Lung (tissue), 12 donors: ENCODE data around the gene ANTKMT. TPM values are rescaled to one million over a fixed set of nuclear protein-coding genes. Genes with fewer than 3 reads are reported as not detected.
"Not testable (repeated sequence)": the region's sequence is repeated elsewhere in the genome, so short reads cannot be mapped to it uniquely, and the experiment has no call there.

Source experiments
- ATAC-seq: fragments of 200-7000 bp; cut with Tn5 transposase; one replicate; pipeline ENCODE4 v1.9.1; 2020; ENCODE audit warnings: moderate number of reproducible peaks; ENCODE audit not compliant: insufficient read depth, low FRiP score
- DNase-seq, 3 donors: peaks; one replicate each; pipeline ENCODE4 v3.0.0-alpha.2; 2013 to 2017
- H3K27ac ChIP-seq, 2 donors: one replicate each; pipeline ENCODE4 v1.5.1; 2013; ENCODE audit warnings: mild to moderate bottlenecking in 2 of 2, moderate library complexity in 2 of 2, control low read depth in 1 of 2, inconsistent platforms in 1 of 2, low read depth in 1 of 2, low read length in 1 of 2
- H3K27me3 ChIP-seq, 3 donors: one replicate each; pipeline ENCODE4 v1.5.1; 2013; ENCODE audit warnings: low read length in 2 of 3; ENCODE audit not compliant: control insufficient read depth in 3 of 3, insufficient read depth in 3 of 3
- H3K36me3 ChIP-seq, 4 donors: one replicate each; pipeline ENCODE4 v1.5.1; 2013; ENCODE audit warnings: low read length in 4 of 4, mild to moderate bottlenecking in 1 of 4, moderate library complexity in 1 of 4; ENCODE audit not compliant: control insufficient read depth in 4 of 4, insufficient read depth in 4 of 4
- H3K4me1 ChIP-seq, 5 donors: one replicate each; pipeline ENCODE4 v1.5.1; 2013; ENCODE audit warnings: low read length in 5 of 5, mild to moderate bottlenecking in 2 of 5, moderate library complexity in 1 of 5; ENCODE audit not compliant: control insufficient read depth in 5 of 5, insufficient read depth in 5 of 5
- H3K4me3 ChIP-seq: one replicate; pipeline ENCODE4 v1.5.1; 2013; ENCODE audit warnings: mild to moderate bottlenecking, control low read depth, moderate library complexity
- H3K9ac ChIP-seq, 2 donors: one replicate each; pipeline ENCODE4 v1.5.1; 2013; ENCODE audit warnings: low read length in 2 of 2, control low read depth in 1 of 2; ENCODE audit not compliant: insufficient read depth in 1 of 2
- H3K9me3 ChIP-seq, 4 donors: one replicate each; pipeline ENCODE4 v1.5.1; 2013; ENCODE audit warnings: low read length in 3 of 4, mild to moderate bottlenecking in 1 of 4, moderate library complexity in 1 of 4; ENCODE audit not compliant: control insufficient read depth in 4 of 4, insufficient read depth in 3 of 4
- CTCF ChIP-seq: IDR thresholded peaks from 2 replicates; pipeline ENCODE4 v1.5.1; 2012; ENCODE audit warnings: mild to moderate bottlenecking; ENCODE audit errors: control extremely low read depth, extremely low read depth
- WGBS, 2 donors: extraction: QIAGEN DNeasy Blood & Tissue Kit; methylation state at CpG; one replicate each; pipeline ENCODE4 v1.1.7; 2013; 5-methylcytosine and 5-hydroxymethylcytosine counted together
- polyA plus RNA-seq, 2 donors: library from polyadenylated mRNA; stranded (reverse); fragments of 200-250 nt; gene quantifications; one replicate each; pipeline ENCODE4 v1.2.1, GENCODE V29; 2013
- total RNA-seq, 2 donors: library from RNA; depleted of rRNA in 1 of 2; stranded (reverse); fragments of >200 nt in 1 of 2; gene quantifications; one replicate each; pipeline ENCODE4 v1.2.1, GENCODE V29; 2014 to 2021
- donor health status: control.
- donor health status: control.
- donor health status: Bipolar disorder and iron deficiency.
- donor health status: healthy.
- donor health status: DM: yes; HTN: yes; CAD: no.

Gene ANTKMT
- total and polyA plus RNA-seq, 4 donors = 9.2 to 65.7 (median 45.9) TPM

DNA sequence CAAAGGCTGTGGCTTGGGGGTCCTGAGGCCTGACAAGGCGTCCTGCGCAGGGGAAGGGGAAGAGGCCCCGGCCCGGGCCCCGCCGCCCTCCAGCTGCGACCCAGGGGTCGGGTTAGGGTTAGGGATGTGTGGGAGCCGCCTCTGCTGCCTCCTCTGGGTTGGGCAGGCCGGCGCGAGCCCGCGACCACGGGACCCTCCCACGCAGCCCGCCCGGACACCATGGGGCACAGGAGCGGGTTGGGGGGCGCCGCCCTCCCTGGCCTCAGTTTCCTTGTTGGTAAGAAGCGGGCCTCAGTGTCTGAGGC is 19.5 kb downstream of the ANTKMT start:
- ATAC-seq (no peak), DNase-seq (no peak)
- H3K27me3 ChIP-seq = no peaks in the 10 kb centered on the region
- no peaks in the 10 kb centered on the region for H3K9me3 ChIP-seq
- peak overlapping the region; percentile 32 to 68 for H3K27ac ChIP-seq
- H3K4me3 ChIP-seq = peak overlapping the region; percentile 92
- 0 to 1% methylated on average over 20 to 22 of the region's 22 CpGs for WGBS, 2 donors
- peaks cover 0 to 13% (median 5%) of the 10 kb centered on the region in 5 donors for H3K4me1 ChIP-seq
- peaks cover 0 to 21% (median 5%) of the 10 kb centered on the region in 4 donors for H3K36me3 ChIP-seq
- H3K9ac ChIP-seq = peak overlapping the region in 1 of 2 donors; percentile 63
- TF ChIP-seq CTCF = no peak

- Histone ChIP-seq H3K4me3 (peak within 1 kb of the TSS; percentile 92), H3K27me3 (no peaks in the 10 kb centered on the region), H3K4me1 (peaks cover 0 to 13% (median 5%) of the 10 kb centered on the region in 5 donors), H3K9me3 (no peaks in the 10 kb centered on the region), H3K9ac (peak within 1 kb of the TSS in 1 of 2 donors; percentile 63), H3K27ac (peak within 1 kb of the TSS; percentile 32 to 68), H3K36me3 (peaks cover 0 to 16% (median 5%) of the 10 kb centered on the region in 4 donors)
- WGBS, 2 donors = 1% methylated on average over 79 of the region's 79 CpGs
- TF ChIP-seq CTCF = peak; percentile 79
- ATAC-seq (peak; percentile 91), DNase-seq (peak; percentile 86 to 93 (median 91))
These were observed 20.0 kb downstream of the ANTKMT start, which contains the start of gene CIAO3 for GRCh38 chr16:740764-741505. Gene CIAO3 (minus strand): TSS chr16:740997. CDS start chr16:740985, 12 bp downstream.

DNA sequence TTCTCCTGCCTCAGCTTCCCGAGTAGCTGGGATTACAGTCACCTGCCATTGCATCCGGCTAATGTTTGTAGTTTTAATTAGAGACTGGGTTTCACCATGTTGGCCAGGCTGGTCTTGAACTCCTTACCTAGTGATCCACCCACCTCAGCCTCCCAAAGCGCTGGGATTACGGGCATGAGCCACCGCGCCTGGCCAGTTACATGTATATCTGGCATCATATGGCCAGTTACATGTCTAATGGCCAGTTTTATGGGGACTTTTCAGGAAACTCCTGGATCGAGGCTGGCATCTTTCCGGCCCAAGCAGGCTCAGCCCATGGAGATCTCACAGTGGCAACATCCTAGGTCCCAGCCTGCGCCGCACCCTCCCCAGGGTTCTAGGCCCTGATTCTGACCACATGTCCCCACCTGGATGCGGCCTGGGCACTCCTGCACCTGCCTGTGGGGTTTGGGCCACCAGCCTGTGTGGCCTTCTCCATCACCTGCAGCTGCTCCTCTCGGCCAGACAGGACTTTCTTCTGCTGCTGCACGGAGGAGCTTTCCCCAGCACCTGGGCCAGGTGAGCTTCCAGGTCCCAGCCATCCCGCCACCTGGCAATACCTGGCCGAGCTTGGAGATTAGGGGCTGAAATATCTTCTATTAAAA is 21.2 kb downstream of the ANTKMT start:
- no peak for ATAC-seq
- H3K4me3 ChIP-seq = no peak overlapping the region
- peaks cover 0 to 9% (median 3%) of the 10 kb centered on the region in 4 donors for H3K36me3 ChIP-seq
- no peak overlapping the region for H3K9ac ChIP-seq
- no peaks in the 10 kb centered on the region for H3K27me3 ChIP-seq
- WGBS, 2 donors = 91 to 95% methylated on average over 15 of the region's 15 CpGs
- DNase-seq = no peak
- peaks cover 0 to 13% (median 5%) of the 10 kb centered on the region in 5 donors for H3K4me1 ChIP-seq
- TF ChIP-seq CTCF = no peak
- no peaks in the 10 kb centered on the region for H3K9me3 ChIP-seq
- no peak overlapping the region for H3K27ac ChIP-seq

- H3K27ac ChIP-seq, H3K4me3 ChIP-seq, H3K9ac ChIP-seq, H3K36me3 ChIP-seq, DNase-seq, H3K9me3 ChIP-seq, H3K27me3 ChIP-seq, ATAC-seq: not testable (repeated sequence)
- WGBS, 2 donors = 83 to 90% methylated on average over 14 of the region's 14 CpGs
- H3K4me1 ChIP-seq = peaks cover 0 to 13% (median 5%) of the 10 kb centered on the region in 5 donors
These were observed 21.9 kb downstream of the ANTKMT start for GRCh38 chr16:742894-743293.
